Smooth muscle cell of the brain vasculature (primary cell): ENCODE results near the gene HLA-G.
"Not testable (repeated sequence)": the region's sequence is repeated elsewhere in the genome, so short reads cannot be mapped to it uniquely, and the experiment has no call there.

Source experiments
- DNase-seq: peaks from one replicate; pipeline ENCODE4 v3.0.0-alpha.2; 2012; ENCODE audit warnings: low read depth, low spot score

Gene HLA-G

DNA sequence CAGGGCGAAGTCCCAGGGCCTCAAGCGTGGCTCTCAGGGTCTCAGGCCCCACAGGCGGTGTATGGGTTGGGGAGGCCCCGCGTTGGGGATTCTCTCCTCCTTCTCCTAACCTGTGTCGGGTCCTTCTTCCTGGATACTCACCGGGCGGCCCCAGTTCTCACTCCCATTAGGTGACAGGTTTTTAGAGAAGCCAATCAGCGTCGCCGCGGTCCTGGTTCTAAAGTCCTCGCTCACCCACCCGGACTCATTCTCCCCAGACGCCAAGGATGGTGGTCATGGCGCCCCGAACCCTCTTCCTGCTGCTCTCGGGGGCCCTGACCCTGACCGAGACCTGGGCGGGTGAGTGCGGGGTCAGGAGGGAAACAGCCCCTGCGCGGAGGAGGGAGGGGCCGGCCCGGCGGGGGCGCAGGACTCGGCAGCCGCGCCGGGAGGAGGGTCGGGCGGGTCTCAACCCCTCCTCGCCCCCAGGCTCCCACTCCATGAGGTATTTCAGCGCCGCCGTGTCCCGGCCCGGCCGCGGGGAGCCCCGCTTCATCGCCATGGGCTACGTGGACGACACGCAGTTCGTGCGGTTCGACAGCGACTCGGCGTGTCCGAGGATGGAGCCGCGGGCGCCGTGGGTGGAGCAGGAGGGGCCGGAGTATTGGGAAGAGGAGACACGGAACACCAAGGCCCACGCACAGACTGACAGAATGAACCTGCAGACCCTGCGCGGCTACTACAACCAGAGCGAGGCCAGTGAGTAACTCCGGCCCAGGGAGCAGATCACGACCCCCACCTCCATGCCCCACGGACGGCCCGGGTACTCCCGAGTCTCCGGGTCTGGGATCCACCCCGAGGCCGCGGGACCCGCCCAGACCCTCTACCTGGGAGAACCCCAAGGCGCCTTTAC, at the start of gene HLA-G:
TSS of gene HLA-G (plus strand) at position 247 of the 892 bp plus-strand sequence. CDS start at position 267, 20 bp downstream.
- no peak for DNase-seq

DNA sequence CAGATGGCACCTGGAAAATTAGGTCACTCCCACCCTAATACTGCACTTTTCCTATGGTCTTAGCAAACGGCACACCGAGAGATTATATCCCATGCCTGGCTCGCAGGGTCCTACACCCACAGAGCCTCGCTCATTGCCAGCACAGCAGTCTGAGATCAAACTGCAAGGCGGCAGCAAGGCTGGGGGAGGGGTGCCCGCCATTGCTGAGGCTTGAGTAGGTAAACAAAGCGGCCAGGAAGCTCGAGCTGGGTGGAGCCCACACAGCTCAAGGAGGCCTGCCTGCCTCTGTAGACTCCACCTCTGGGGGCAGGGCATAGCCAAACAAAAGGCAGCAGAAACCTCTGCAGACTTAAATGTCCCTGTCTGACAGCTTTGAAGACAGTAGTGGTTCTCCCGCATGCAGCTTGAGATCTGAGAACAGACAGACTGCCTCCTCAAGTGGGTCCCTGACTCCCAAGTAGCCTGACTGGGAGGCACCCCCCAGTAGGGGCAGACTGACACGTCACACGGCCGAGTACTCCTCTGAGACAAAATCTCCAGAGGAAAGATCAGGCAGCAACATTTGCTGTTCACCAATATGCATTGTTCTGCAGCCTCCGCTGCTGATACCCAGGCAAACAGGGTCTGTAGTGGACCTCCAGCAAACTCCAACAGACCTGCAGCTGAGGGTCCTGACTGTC, 47.5 kb upstream of the HLA-G start:
- not testable (repeated sequence) for DNase-seq

DNA sequence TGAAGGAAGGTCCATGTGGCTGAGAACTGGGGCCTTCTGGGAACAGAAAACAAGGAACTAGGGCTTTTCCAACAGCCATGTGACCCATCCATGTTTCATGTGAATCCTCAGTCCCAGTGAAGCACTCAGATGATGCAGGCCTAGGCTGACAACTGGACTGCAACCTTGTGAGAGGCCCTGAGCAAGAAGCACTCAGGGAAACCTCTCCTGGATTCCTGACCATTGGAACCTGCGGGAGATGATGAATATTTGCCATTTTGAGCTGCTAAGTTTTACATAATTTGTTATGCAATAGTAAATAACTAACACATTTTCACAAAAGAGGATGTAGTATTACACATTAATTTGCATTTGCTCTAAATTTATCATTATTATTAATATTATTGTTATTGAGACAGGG, 38.4 kb upstream of the HLA-G start:
- DNase-seq: no peak

DNA sequence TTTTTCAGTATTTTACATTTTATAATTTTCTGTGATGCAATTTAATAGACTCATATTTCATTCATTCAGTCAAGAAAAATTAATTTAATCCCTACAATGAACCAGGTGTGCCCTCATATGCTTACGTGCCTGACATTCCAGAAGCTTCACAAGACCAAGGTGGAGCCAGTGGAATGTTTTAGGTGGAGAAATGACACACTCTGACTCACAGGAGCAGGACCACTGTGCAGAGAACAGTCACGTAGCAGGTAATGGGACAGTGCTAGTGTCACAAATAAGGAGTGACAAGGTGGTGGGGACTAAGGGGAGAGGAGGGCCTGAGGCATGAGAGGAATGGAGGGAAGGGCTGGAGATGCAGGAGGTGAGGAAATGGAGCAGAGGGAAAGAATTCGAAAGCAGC, 37.0 kb upstream of the HLA-G start:
- no peak for DNase-seq

DNA sequence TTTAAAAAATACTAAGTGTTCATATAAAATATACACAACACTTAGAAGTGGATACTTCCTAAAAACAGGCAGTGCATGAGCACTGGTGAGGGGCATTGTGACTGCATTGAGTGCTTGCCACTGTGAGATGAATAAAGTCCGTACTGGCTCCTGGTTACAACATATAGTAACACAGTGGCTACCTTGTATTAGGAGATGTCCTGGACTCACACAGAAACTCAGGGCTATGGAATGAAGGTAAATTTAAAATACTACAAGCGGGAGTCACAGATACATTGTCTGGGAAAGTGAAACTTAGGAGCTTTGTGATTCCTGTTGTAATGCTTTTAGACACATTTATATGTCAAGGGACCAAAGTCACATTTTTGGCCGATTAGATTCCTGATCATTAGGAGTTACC, 36.5 kb upstream of the HLA-G start:
- no peak for DNase-seq

GRCh38 chr6:29791786-29792122, 35.9 kb upstream of the HLA-G start:
- no peak for DNase-seq

DNA sequence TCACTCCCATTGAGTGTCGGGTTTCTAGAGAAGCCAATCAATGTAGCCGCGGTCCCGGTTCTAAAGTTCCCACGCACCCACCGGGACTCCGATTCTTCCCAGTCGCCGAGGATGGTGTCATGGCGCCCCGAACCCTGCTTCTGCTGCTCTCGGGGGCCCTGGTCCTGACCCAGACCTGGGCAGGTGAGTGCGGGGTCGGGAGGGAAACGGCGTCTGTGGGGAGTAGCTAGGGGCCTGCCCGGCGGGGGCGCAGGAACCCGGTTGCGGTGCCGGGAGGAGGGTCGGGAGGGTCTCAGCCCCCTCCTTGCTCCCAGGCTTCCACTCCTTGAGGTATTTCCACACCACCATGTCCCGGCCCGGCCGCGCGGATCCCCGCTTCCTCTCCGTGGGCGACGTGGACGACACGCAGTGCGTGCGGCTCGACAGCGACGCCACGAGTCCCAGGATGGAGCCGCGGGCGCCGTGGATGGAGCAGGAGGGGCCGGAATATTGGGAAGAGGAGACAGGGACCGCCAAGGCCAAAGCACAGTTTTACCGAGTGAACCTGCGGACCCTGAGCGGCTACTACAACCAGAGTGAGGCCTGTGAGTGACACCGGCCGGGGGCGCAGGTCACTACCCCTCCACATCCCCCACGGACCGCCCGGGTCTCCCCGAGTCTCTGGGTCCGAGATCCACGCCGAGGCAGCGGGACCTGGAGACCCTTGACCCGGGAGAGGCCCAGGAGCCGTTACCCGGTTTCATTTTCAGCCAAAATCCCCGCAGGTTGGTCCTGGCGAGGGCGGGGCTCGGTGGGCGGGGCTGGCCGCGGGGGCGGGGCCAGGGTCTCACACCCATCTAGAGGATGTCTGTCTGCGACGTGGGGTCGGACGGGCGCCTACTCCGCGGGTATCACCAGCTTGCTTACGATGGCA, 35.2 kb upstream of the HLA-G start:
- no peak for DNase-seq

DNA sequence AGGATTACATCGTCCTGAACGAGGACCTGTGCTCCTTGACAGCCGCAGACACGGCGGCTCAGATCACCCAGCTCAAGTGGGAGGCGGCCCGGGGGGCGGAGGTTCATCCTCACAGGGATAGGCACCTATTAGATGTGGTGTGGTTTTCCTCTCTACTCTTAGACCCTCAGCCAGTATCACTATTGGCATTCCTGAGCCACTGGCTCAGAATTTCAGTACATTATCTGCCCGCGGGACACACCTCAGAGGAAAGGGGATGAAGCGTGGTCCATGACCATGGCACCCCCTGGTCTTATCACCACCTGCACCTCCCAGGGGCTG, 34.6 kb upstream of the HLA-G start:
- DNase-seq: no peak

DNA sequence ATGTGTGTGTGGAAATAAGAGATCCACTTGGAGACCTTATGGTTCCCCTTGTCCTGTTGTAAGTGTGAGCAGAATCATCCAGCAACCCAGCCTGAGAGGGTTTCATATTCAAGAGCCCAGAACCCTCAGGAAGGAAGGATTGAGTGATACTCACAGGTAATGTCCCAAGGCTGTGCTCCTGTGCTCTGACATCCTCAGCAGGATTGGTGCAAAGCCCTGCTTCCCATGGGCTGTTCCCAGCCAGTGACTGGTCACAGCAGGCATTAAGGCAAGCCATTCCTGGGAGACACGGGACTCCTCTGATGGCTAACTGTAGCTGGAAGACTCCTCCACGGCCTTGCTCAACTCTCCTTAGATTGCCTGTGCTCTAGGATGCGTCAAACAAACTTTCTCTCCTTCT, 33.8 kb upstream of the HLA-G start:
- DNase-seq: no peak

- DNase-seq: no peak
Observed at GRCh38 chr6:29796026-29796425, 31.6 kb upstream of the HLA-G start.

DNA sequence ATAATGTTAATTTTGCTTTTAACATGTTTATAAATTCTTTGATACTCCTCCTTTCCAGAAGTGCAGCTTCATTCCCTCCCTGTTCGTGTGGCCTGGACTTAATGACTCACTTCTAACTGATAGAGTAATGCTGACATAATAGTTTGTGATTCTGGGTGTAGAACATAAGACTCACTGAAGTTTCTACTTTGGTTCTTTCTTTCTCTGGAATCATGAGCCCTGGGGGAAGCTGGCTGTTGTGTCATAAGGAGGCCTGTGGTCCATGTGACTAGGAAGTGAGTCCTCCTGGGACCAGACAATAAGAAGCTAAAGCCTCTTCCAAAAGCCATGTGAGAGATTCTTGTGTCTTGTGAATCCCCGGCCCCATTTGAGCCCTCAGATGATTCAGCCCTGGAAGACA, 30.5 kb upstream of the HLA-G start:
- no peak for DNase-seq

GRCh38 chr6:29797966-29798365, 29.7 kb upstream of the HLA-G start:
- no peak for DNase-seq

- no peak for DNase-seq
Observed at GRCh38 chr6:29800254-29800653, 27.4 kb upstream of the HLA-G start.

DNA sequence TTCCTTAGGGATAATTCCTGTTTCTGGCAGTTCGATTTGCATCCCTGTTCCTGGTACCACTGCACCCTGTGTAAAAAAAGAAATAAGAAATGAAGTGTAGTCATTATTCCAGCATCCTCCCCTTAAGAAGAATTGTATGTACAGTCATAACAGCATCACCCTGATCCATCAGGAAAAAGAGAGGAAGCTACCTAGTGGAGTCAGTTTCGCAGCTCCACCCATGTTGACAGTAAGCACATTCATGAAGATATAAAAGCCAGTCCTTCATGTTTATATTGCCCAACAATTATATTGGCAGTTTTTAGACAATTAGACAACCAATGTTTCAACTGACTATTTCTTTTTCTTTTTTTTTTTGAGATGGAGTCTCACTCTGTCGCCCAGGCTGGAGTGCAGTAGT, 21.2 kb upstream of the HLA-G start:
- no peak for DNase-seq

DNA sequence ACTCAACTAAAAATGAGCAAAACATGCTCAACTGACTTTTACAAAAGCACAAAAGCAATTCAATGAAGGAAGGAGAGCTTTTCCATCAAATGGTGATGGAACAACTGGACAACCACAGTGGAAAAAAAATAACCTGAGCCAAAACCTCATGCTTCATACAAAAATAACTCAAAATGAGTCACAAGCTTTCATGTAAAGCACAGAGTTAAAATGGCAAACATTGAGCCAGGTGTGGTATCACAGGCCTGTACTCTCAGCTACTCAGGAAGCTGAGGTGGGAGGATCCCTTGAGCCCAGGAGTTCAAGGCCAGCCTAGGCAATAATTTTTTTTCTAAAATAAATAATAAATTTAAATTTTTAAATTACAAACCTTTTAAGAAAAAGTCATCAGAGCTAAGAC, 18.4 kb upstream of the HLA-G start:
- no peak for DNase-seq

DNA sequence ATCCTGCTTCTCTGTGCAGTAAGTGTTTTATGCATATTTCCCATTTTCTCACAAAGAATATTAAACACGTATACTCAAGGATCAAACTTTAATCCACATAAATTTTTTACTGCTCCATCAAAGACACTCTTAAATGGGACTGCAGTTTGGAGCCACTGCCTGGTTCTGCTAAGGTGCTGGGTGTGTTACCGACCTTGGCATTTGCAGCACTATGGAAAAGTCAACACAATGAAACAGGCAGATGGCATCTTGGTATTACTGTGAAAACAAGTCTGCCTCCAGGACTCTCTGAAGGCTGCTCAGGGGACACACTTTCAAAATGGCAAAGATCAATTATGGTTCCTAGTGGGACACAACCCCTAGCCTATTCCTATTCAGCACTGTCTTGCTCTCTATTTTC, 17.3 kb upstream of the HLA-G start:
- DNase-seq: no peak

GRCh38 chr6:29811377-29811776, 16.2 kb upstream of the HLA-G start:
- no peak for DNase-seq

DNA sequence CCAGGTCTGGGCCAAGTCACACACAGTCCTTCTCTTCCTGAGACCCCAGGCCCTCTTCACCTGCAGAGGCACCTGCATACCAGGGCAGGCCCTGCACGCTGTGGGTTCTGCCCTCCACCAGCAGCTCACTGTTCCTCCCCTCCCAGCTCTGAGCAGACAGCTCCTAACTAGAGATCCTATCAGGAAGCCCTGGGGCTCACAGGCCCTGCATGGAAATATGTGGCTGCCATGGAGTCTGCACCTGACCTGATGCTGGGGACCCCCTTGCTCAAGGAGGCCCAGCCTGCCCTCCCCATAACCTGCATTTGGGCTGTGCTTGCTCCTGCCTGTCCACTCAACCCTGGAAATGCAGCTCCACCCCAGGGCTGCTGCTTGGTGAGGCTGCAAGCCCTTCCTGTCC, 14.6 kb upstream of the HLA-G start:
- DNase-seq: no peak

DNA sequence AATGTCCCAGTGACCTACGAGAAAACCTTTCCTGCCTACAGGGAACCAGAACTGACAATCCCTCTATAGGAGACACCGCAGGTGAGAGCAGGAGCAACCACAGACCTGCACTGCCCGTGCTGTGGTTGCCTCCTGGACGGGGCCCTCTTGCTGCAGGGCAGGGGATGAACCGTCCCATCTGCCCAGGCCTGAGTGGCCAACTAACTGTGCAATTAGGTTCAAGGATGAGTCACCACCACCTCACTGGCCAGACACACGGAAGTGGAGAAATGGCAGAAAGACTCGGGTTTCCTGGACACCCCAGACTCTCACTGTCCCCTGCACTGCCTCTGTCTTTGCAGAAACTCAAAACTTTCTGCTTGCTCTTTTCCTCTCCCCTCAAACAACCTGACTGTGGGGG, 13.8 kb upstream of the HLA-G start:
- DNase-seq: no peak

- DNase-seq: no peak
Observed at GRCh38 chr6:29814379-29815117, 13.1 kb upstream of the HLA-G start.

GRCh38 chr6:29815118-29815750, 12.4 kb upstream of the HLA-G start:
- no peak for DNase-seq
